Measurements from ENCODE around the gene STAT1. TPM values are rescaled to one million over a fixed set of nuclear protein-coding genes. Genes with fewer than 3 reads are reported as not detected.
"Not testable (repeated sequence)": the region's sequence is repeated elsewhere in the genome, so short reads cannot be mapped to it uniquely, and the experiment has no call there.

The STAT1 gene
- total RNA-seq, 6 donors from 2014 or later: 69.3 to 120 (median 83.1) TPM

- H3K4me1 ChIP-seq: no peaks in the 10 kb centered on the region
- H3K36me3 ChIP-seq: peaks cover 51 to 100% (median 83%) of the 10 kb centered on the region in 4 donors
- H3K27ac ChIP-seq: no peak overlapping the region
- TF ChIP-seq POLR2AphosphoS5 (IDR thresholded peaks at IDR 0.05): no peak
- TF ChIP-seq CTCF (IDR thresholded peaks at IDR 0.05): no peak
- no peaks in the 10 kb centered on the region for H3K9me3 ChIP-seq
- DNase-seq (no peak), ATAC-seq (ENCODE audit: low FRiP score in 2 of 2) (peak; percentile 71 to 77)
- no peaks in the 10 kb centered on the region for H3K27me3 ChIP-seq
- no peak overlapping the region for H3K4me3 ChIP-seq
- 80 to 82% methylated on average over 5 of the region's 5 CpGs for WGBS, 2 donors
These were observed 17.0 kb downstream of the STAT1 start for GRCh38 chr2:190996947-190997346.

GRCh38 chr2:190996338-190996946, 17.5 kb downstream of the STAT1 start:
- ATAC-seq (ENCODE audit: low FRiP score in 2 of 2) (peak; percentile 58 to 60), DNase-seq (no peak)
- H3K27ac ChIP-seq: no peak overlapping the region
- peaks cover 49 to 100% (median 84%) of the 10 kb centered on the region in 4 donors for H3K36me3 ChIP-seq
- no peak overlapping the region for H3K4me3 ChIP-seq
- no peaks in the 10 kb centered on the region for H3K4me1 ChIP-seq
- TF ChIP-seq CTCF (IDR thresholded peaks at IDR 0.05): peak in 5 of 6 experiments; percentile 23 to 58 (median 27)
- no peak for TF ChIP-seq POLR2A (IDR thresholded peaks at IDR 0.05)
- H3K27me3 ChIP-seq: no peaks in the 10 kb centered on the region
- 83 to 90% methylated on average over 5 of the region's 5 CpGs for WGBS, 2 donors
- no peaks in the 10 kb centered on the region for H3K9me3 ChIP-seq

GRCh38 chr2:190995315-190995714, 18.7 kb downstream of the STAT1 start:
- not testable (repeated sequence) for H3K9me3 ChIP-seq; H3K4me3 ChIP-seq; ATAC-seq (ENCODE audit: low FRiP score in 2 of 2); H3K27ac ChIP-seq; H3K4me1 ChIP-seq; DNase-seq; H3K27me3 ChIP-seq
- 81 to 94% methylated on average over 3 of the region's 3 CpGs for WGBS, 2 donors
- H3K36me3 ChIP-seq: peaks cover 55 to 100% (median 90%) of the 10 kb centered on the region in 4 donors

- H3K9me3 ChIP-seq: no peaks in the 10 kb centered on the region
- ATAC-seq (ENCODE audit: low FRiP score in 2 of 2): no peak
- TF ChIP-seq EP300 (IDR thresholded peaks at IDR 0.05) (no peak), CTCF (IDR thresholded peaks at IDR 0.05) (no peak), POLR2A (IDR thresholded peaks at IDR 0.05) (no peak), POLR2AphosphoS5 (IDR thresholded peaks at IDR 0.05) (no peak)
- no peak overlapping the region for H3K4me3 ChIP-seq
- H3K27ac ChIP-seq: no peak overlapping the region
- DNase-seq: no peak
- H3K36me3 ChIP-seq: peaks cover 48 to 100% (median 91%) of the 10 kb centered on the region in 4 donors
- no peaks in the 10 kb centered on the region for H3K27me3 ChIP-seq
- 87 to 95% methylated on average over 7 of the region's 7 CpGs for WGBS, 2 donors
- H3K4me1 ChIP-seq: no peaks in the 10 kb centered on the region
These were observed 19.8 kb downstream of the STAT1 start for GRCh38 chr2:190994148-190994547.

GRCh38 chr2:190993292-190993643, 20.7 kb downstream of the STAT1 start:
- peaks cover 52 to 100% (median 93%) of the 10 kb centered on the region in 4 donors for H3K36me3 ChIP-seq
- ATAC-seq (ENCODE audit: low FRiP score in 2 of 2) (no peak), DNase-seq (no peak)
- no peak overlapping the region for H3K27ac ChIP-seq
- TF ChIP-seq POLR2A (IDR thresholded peaks at IDR 0.05): no peak
- TF ChIP-seq EP300 (IDR thresholded peaks at IDR 0.05): no peak
- no peak for TF ChIP-seq POLR2AphosphoS5 (IDR thresholded peaks at IDR 0.05)
- no peak for TF ChIP-seq CTCF (IDR thresholded peaks at IDR 0.05)
- H3K4me1 ChIP-seq: no peaks in the 10 kb centered on the region
- WGBS, 2 donors: 95 to 97% methylated on average over 6 of the region's 6 CpGs
- H3K27me3 ChIP-seq: no peaks in the 10 kb centered on the region
- no peak overlapping the region for H3K4me3 ChIP-seq
- no peaks in the 10 kb centered on the region for H3K9me3 ChIP-seq
